Muscle of leg (tissue), 11 donors: ENCODE data around the gene MNT. TPM values are rescaled to one million over a fixed set of nuclear protein-coding genes. Genes with fewer than 3 reads are reported as not detected.

Experiments used
- DNase-seq: peaks from one replicate; pipeline ENCODE4 v3.0.0; 2013
- H3K27ac ChIP-seq: one replicate; pipeline ENCODE4 v1.5.1; 2013; ENCODE audit warnings: mild to moderate bottlenecking, low read length, control low read depth
- H3K27me3 ChIP-seq: one replicate; pipeline ENCODE4 v1.6.1; 2013; ENCODE audit warnings: low read length; ENCODE audit not compliant: control insufficient read depth, insufficient read depth
- H3K36me3 ChIP-seq: one replicate; pipeline ENCODE4 v1.6.1; 2013; ENCODE audit warnings: low read length; ENCODE audit not compliant: control insufficient read depth, insufficient read depth
- H3K4me1 ChIP-seq: one replicate; pipeline ENCODE4 v1.6.1; 2013; ENCODE audit warnings: low read length; ENCODE audit not compliant: control insufficient read depth, insufficient read depth
- H3K4me3 ChIP-seq: one replicate; pipeline ENCODE4 v1.5.1; 2013; ENCODE audit warnings: low read length, control low read depth
- H3K9me3 ChIP-seq: replicated peaks from 2 replicates; pipeline ENCODE4 v1.6.1; 2013; ENCODE audit warnings: low read depth, low read length; ENCODE audit not compliant: control insufficient read depth
- WGBS: methylation state at CpG from one replicate; pipeline ENCODE4 v1.1.5; 2013; ENCODE audit warnings: missing lambda C conversion rate; ENCODE audit not compliant: insufficient coverage; 5-methylcytosine and 5-hydroxymethylcytosine counted together
- polyA plus RNA-seq, 8 donors: library from polyadenylated mRNA; unstranded; fragments of 120-200 nt; gene quantifications; one replicate each; pipeline versions ENCODE4 v1.2.1 to v1.2.3, GENCODE V29; 2013; ENCODE audit warnings: inconsistent platforms in 1 of 8, low replicate concordance in 1 of 8; ENCODE audit not compliant: insufficient read length in 8 of 8, insufficient read depth in 1 of 8
- total RNA-seq: library from RNA; stranded (reverse); fragments of 120-200 nt; gene quantifications from one replicate; pipeline ENCODE4 v1.2.4, GENCODE V29; 2013

The MNT gene
- total and polyA plus RNA-seq, 9 donors: 8.0 to 19.3 (median 16.0) TPM

- Histone ChIP-seq H3K36me3 (peaks cover 43% of the 10 kb centered on the region), H3K4me1 (peaks cover 20% of the 10 kb centered on the region), H3K27ac (peak overlapping the region; percentile 21), H3K9me3 (no peaks in the 10 kb centered on the region), H3K4me3 (peak overlapping the region; percentile 80), H3K27me3 (no peaks in the 10 kb centered on the region)
- peak; percentile 32 for DNase-seq
- whole genome bisulfite sequencing: 6% methylated on average over 7 of the region's 17 CpGs
Observed at GRCh38 chr17:2335726-2336214, 65.1 kb downstream of the MNT start.

Other genes starting within 250 kb of the MNT start
- 16.1 TPM for gene SMG6, start 97.3 kb downstream of the MNT start, total RNA-seq
- 10 to 100 TPM; 12.7 to 21.8 (median 19.7) TPM for gene SMG6, start 97.3 kb downstream of the MNT start, polyA plus RNA-seq
- gene SRR, start 97.1 kb downstream of the MNT start, total RNA-seq: 12.4 TPM
- 10 to 100 TPM; 15.2 to 28.6 (median 23.5) TPM for gene SRR, start 97.1 kb downstream of the MNT start, polyA plus RNA-seq
- gene TSR1, start 64.6 kb downstream of the MNT start, total RNA-seq: 27.4 TPM
- gene TSR1, start 64.6 kb downstream of the MNT start, polyA plus RNA-seq: 10 to 100 TPM; 32.0 to 46.0 (median 36.0) TPM
- gene SGSM2, start 63.6 kb downstream of the MNT start, total RNA-seq: 37.1 TPM
- 10 to 100 TPM; 35.2 to 56.5 (median 45.6) TPM for gene SGSM2, start 63.6 kb downstream of the MNT start, polyA plus RNA-seq
- gene METTL16, start 110.8 kb upstream of the MNT start, total RNA-seq: 15.5 TPM
- gene METTL16, start 110.8 kb upstream of the MNT start, polyA plus RNA-seq: 10 to 100 TPM; 18.5 to 24.1 (median 20.6) TPM
- 70.2 TPM for gene PAFAH1B1, start 192.6 kb upstream of the MNT start, total RNA-seq
- 100 to 1,000 TPM in 1 of 8 donors, 10 to 100 TPM in 7; 72.7 to 107 (median 81.3) TPM for gene PAFAH1B1, start 192.6 kb upstream of the MNT start, polyA plus RNA-seq